IPS-11a (cell line): ENCODE results near the gene ERFL.

ENCODE experiments used
- H3K4me3 ChIP-seq: one replicate; pipeline ENCODE4 v1.5.1; 2013; ENCODE audit warnings: low read depth, low read length, control low read depth

Gene ERFL

GRCh38 chr19:41861116-41861768 is 67.0 kb downstream of the ERFL start:
- H3K4me3 ChIP-seq: peak overlapping the region; percentile 97

- H3K4me3 ChIP-seq: peak overlapping the region; percentile 97
These were observed 67.7 kb downstream of the ERFL start for GRCh38 chr19:41860419-41861115.

GRCh38 chr19:41859618-41860418 is 68.4 kb downstream of the ERFL start, which contains the start of gene RPS19:
Gene RPS19 (plus strand): TSS chr19:41860255. CDS start chr19:41860775, 520 bp downstream.
- H3K4me3 ChIP-seq: peak within 1 kb of the TSS; percentile 97

GRCh38 chr19:41859213-41859617 is 69.0 kb downstream of the ERFL start:
- H3K4me3 ChIP-seq: peak overlapping the region; percentile 20
